Measurements from ENCODE around the gene BNC2. TPM values are rescaled to one million over a fixed set of nuclear protein-coding genes. Genes with fewer than 3 reads are reported as not detected.

The BNC2 gene
- total and polyA plus RNA-seq, 2 of the 13 experiments (the other 11 are each of a cell fraction or from before 2014, with no cell fraction given), result not detected

GRCh38 chr9:16368237-16369087, 502.0 kb downstream of the BNC2 start:
- H2AFZ ChIP-seq (ENCODE audit: low read length), result no peak overlapping the region
- intact Hi-C loops (cut with micrococcal nuclease; ENCODE audit: unreplicated experiment), result no loop called here
- no peaks in the 10 kb centered on the region for H4K20me1 ChIP-seq (ENCODE audit: insufficient read depth, low read length)
- H3K36me3 ChIP-seq (replicated peaks in 1 of 2; ENCODE audit: control insufficient read depth in 1 of 2, insufficient read depth in 2 of 2, low read length in 2 of 2), result no peaks in the 10 kb centered on the region
- no peak overlapping the region for H3K4me3 ChIP-seq (replicated peaks in 1 of 3; ENCODE audit: insufficient read depth in 1 of 3, low read depth in 2 of 3, low read length in 3 of 3)
- H3K4me2 ChIP-seq (ENCODE audit: low read depth, low read length), result no peak overlapping the region
- H3K4me1 ChIP-seq (ENCODE audit: insufficient read depth, low read length), result no peaks in the 10 kb centered on the region
- H3K27ac ChIP-seq (ENCODE audit: extremely low read length, insufficient read depth, low read length), result no peak overlapping the region
- no TSS peak for BruUV-seq (replicated peaks)
- no peak overlapping the region for H3K9ac ChIP-seq (ENCODE audit: insufficient read depth, low read depth, low read length)
- TF ChIP-seq PPARG (CRISPR knock-in tag; conservative IDR thresholded peaks at IDR 0.05) (no peak), ZNF414 (CRISPR knock-in tag; IDR thresholded peaks at IDR 0.05) (no peak), ZNF251 (CRISPR knock-in tag; IDR thresholded peaks at IDR 0.05) (no peak), HNRNPLL (IDR thresholded peaks at IDR 0.05; ENCODE audit: low read depth, low read length, poor library complexity, severe bottlenecking) (no peak), MTA3 (CRISPR knock-in tag; IDR thresholded peaks at IDR 0.05) (no peak), RORA (CRISPR knock-in tag; IDR thresholded peaks at IDR 0.05) (no peak), NRL (CRISPR knock-in tag; IDR thresholded peaks at IDR 0.05; ENCODE audit: borderline replicate concordance) (no peak), TEF (CRISPR knock-in tag; IDR thresholded peaks at IDR 0.05) (no peak), ZIK1 (CRISPR knock-in tag; IDR thresholded peaks at IDR 0.05; ENCODE audit: borderline replicate concordance, low read depth) (no peak), SIX4 (CRISPR knock-in tag; IDR thresholded peaks at IDR 0.05) (no peak), IRF1 (CRISPR knock-in tag; IDR thresholded peaks at IDR 0.05; ENCODE audit: low read depth) (no peak), ZNF337 (CRISPR knock-in tag; IDR thresholded peaks at IDR 0.05; ENCODE audit: borderline replicate concordance, low read depth) (no peak), ISX (CRISPR knock-in tag; conservative IDR thresholded peaks at IDR 0.05) (no peak), ZNF280B (CRISPR knock-in tag; IDR thresholded peaks at IDR 0.05; ENCODE audit: borderline replicate concordance) (no peak)
- no peaks in the 10 kb centered on the region for H3K79me2 ChIP-seq (ENCODE audit: insufficient read depth, low read length)
- no peaks in the 10 kb centered on the region; a peak in 1 of 5 replicates for H3K27me3 ChIP-seq (ENCODE audit: control insufficient read depth in 1 of 2, insufficient read depth in 2 of 2, low read length in 2 of 2)
- no peak for ATAC-seq
- CTCF ChIA-PET (ENCODE audit: low intra/inter-chr PET ratio, low total read pairs), result no interaction called here
- POLR2A ChIA-PET, result no interaction called here
- no peak for FAIRE-seq
- WGBS (ENCODE audit: low lambda C conversion rate), result 14% methylated on average over 7 of the region's 8 CpGs
- no peaks in the 10 kb centered on the region for H3K9me3 ChIP-seq (ENCODE audit: low read length)
- in situ Hi-C loops (cut with HindIII; ENCODE audit: extremely low pct_ligation_motif_present, low pct_unique_long_range_greater_than_20kb), result no loop called here
- DNase-seq (ENCODE audit: low spot score), result no peak
